Fibroblast of lung (primary cell): ENCODE data around the gene EREG. TPM values are rescaled to one million over a fixed set of nuclear protein-coding genes. Genes with fewer than 3 reads are reported as not detected.

Experiments used
- DNase-seq, 2 donors: peaks; one replicate each; pipeline versions ENCODE4 v3.0.0 to v3.0.0-alpha.2; 2010; ENCODE audit warnings: low read depth in 2 of 2
- H2AFZ ChIP-seq: 2 replicates; pipeline ENCODE4 v1.5.1; 2012; ENCODE audit warnings: low read length, control low read depth, inconsistent platforms
- H3K27ac ChIP-seq: 2 replicates; pipeline ENCODE4 v1.5.1; 2011; ENCODE audit warnings: low read length, control low read depth; ENCODE audit not compliant: insufficient read depth
- H3K27me3 ChIP-seq: 2 replicates; pipeline ENCODE4 v1.5.1; 2011; ENCODE audit warnings: mild to moderate bottlenecking, low read length; ENCODE audit not compliant: control insufficient read depth, insufficient read depth
- H3K36me3 ChIP-seq: 2 replicates; pipeline ENCODE4 v1.5.1; 2011; ENCODE audit warnings: low read length; ENCODE audit not compliant: control insufficient read depth, insufficient read depth
- H3K4me1 ChIP-seq: 2 replicates; pipeline ENCODE4 v1.5.1; 2011; ENCODE audit warnings: low read length; ENCODE audit not compliant: control insufficient read depth, insufficient read depth; ENCODE audit errors: extremely low read depth
- H3K4me2 ChIP-seq: 2 replicates; pipeline ENCODE4 v1.5.1; 2011; ENCODE audit warnings: low read length, control low read depth; ENCODE audit not compliant: insufficient read depth; ENCODE audit errors: extremely low read depth
- H3K4me3 ChIP-seq, 4 experiments: fragments of 200-600 bp in 1 of 4; sonication (generic) in 1 of 4; replicated peaks in 1 of 4; 2 replicates each; pipeline ENCODE4 v1.5.1; 2011 to 2016; ENCODE audit warnings: low read length in 4 of 4, low read depth in 3 of 4, mild to moderate bottlenecking in 3 of 4, control low read depth in 2 of 4, inconsistent platforms in 1 of 4, mixed read lengths in 1 of 4; ENCODE audit not compliant: insufficient read depth in 1 of 4; ENCODE audit errors: control extremely low read depth in 1 of 4
- H3K79me2 ChIP-seq: 2 replicates; pipeline ENCODE4 v1.5.1; 2012; ENCODE audit warnings: mild to moderate bottlenecking, low read length, inconsistent platforms; ENCODE audit not compliant: control insufficient read depth, insufficient read depth
- H3K9ac ChIP-seq: 2 replicates; pipeline ENCODE4 v1.5.1; 2011; ENCODE audit warnings: mild to moderate bottlenecking, low read length, control low read depth; ENCODE audit not compliant: insufficient read depth
- H3K9me3 ChIP-seq: 2 replicates; pipeline ENCODE4 v1.5.1; 2012; ENCODE audit warnings: low read depth, low read length; ENCODE audit not compliant: control insufficient read depth, insufficient read depth
- H4K20me1 ChIP-seq: 2 replicates; pipeline ENCODE4 v1.5.1; 2011; ENCODE audit warnings: low read length; ENCODE audit not compliant: control insufficient read depth, insufficient read depth; ENCODE audit errors: extremely low read depth
- CTCF ChIP-seq, 2 donors: IDR thresholded peaks in 1 of 2; conservative IDR thresholded peaks in 1 of 2; 1 replicate in 1 of 2; 2 replicates in 1 of 2; pipeline ENCODE4 v1.5.1; 2011 to 2012; ENCODE audit warnings: low read length in 2 of 2, control low read depth in 1 of 2, inconsistent platforms in 1 of 2, low read depth in 1 of 2, mild to moderate bottlenecking in 1 of 2
- EZH2 ChIP-seq: IDR thresholded peaks from 2 replicates; pipeline ENCODE4 v1.5.1; 2012; ENCODE audit warnings: low read length, control low read depth, mild to moderate bottlenecking; ENCODE audit errors: missing control alignments
- polyA plus RNA-seq, 2 donors: library from polyadenylated mRNA; depleted of rRNA in 1 of 2; stranded (reverse) in 1 of 2; unstranded in 1 of 2; fragments of >200 nt; gene quantifications; 2 replicates each; pipeline ENCODE4 v1.2.1, GENCODE V29; 2011 to 2012; ENCODE audit warnings: missing spikeins in 1 of 2
- total RNA-seq: library from RNA; depleted of rRNA; stranded (reverse); fragments of >200 nt; gene quantifications from 2 replicates; pipeline ENCODE4 v1.2.1, GENCODE V29; 2014

Gene EREG
- total and polyA plus RNA-seq, 2 donors (not counting 1 experiment from before 2014, with no cell fraction given): 0.41 to 9.9 TPM

DNA sequence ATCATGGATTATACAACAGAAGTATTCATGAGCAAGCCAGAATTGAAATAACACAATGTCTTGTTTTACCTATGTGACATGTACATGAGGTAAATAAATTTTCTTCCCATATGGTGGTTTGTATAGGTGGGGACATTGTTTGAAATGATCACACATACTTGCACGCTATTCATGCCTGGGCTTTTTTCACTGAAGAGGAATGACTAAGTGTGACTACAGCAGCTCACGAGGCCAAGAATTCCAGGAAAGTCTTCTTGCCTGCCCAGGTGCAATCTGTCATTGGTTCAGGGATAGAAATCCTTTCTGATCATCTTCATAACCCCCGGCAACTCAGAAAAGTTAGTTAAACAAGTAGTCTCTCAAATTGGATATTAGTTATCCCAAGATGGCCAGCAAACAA is 43.7 kb downstream of the EREG start:
- TF ChIP-seq EZH2: no peak
- no peak for TF ChIP-seq CTCF (conservative IDR thresholded peaks at IDR 0.05 in 1 of 2, IDR thresholded peaks at IDR 0.05 in 1 of 2; ENCODE audit: low read depth in 1 of 2, low read length in 2 of 2)
- H2AFZ ChIP-seq: no peak overlapping the region
- no peak overlapping the region for H3K27ac ChIP-seq
- no peaks in the 10 kb centered on the region for H4K20me1 ChIP-seq
- H3K79me2 ChIP-seq: no peaks in the 10 kb centered on the region
- no peak overlapping the region for H3K9ac ChIP-seq
- DNase-seq: peak in 1 of 2 donors; percentile 74
- H3K4me2 ChIP-seq: no peak overlapping the region
- no peaks in the 10 kb centered on the region for H3K27me3 ChIP-seq
- no peaks in the 10 kb centered on the region for H3K9me3 ChIP-seq
- no peaks in the 10 kb centered on the region for H3K36me3 ChIP-seq
- no peaks in the 10 kb centered on the region for H3K4me1 ChIP-seq
- no peak overlapping the region for H3K4me3 ChIP-seq

GRCh38 chr4:74410272-74410671 is 45.3 kb downstream of the EREG start:
- no peaks in the 10 kb centered on the region for H3K36me3 ChIP-seq
- no peaks in the 10 kb centered on the region for H3K9me3 ChIP-seq
- no peak overlapping the region for H3K27ac ChIP-seq
- DNase-seq: peak in 1 of 2 donors; percentile 66
- H3K4me2 ChIP-seq: no peak overlapping the region
- H3K4me3 ChIP-seq: no peak overlapping the region
- H4K20me1 ChIP-seq: no peaks in the 10 kb centered on the region
- no peaks in the 10 kb centered on the region for H3K79me2 ChIP-seq
- no peak overlapping the region for H3K9ac ChIP-seq
- H3K27me3 ChIP-seq: no peaks in the 10 kb centered on the region
- no peak overlapping the region for H2AFZ ChIP-seq
- H3K4me1 ChIP-seq: no peaks in the 10 kb centered on the region
- TF ChIP-seq EZH2 (no peak), CTCF (conservative IDR thresholded peaks at IDR 0.05 in 1 of 2, IDR thresholded peaks at IDR 0.05 in 1 of 2; ENCODE audit: low read depth in 1 of 2, low read length in 2 of 2) (no peak)

GRCh38 chr4:74412225-74412624 is 47.3 kb downstream of the EREG start:
- Histone ChIP-seq H3K4me3 (no peak overlapping the region), H3K27ac (no peak overlapping the region), H3K27me3 (no peaks in the 10 kb centered on the region), H3K36me3 (no peaks in the 10 kb centered on the region), H3K4me2 (no peak overlapping the region), H3K79me2 (no peaks in the 10 kb centered on the region), H3K9ac (no peak overlapping the region), H3K9me3 (no peaks in the 10 kb centered on the region), H2AFZ (no peak overlapping the region), H3K4me1 (peaks cover 2% of the 10 kb centered on the region), H4K20me1 (no peaks in the 10 kb centered on the region)
- no peak for DNase-seq
- TF ChIP-seq CTCF (conservative IDR thresholded peaks at IDR 0.05 in 1 of 2, IDR thresholded peaks at IDR 0.05 in 1 of 2; ENCODE audit: low read depth in 1 of 2, low read length in 2 of 2): no peak
- TF ChIP-seq EZH2: no peak
